NCI-H460 (cell line): ENCODE results near the gene HARS1. TPM values are rescaled to one million over a fixed set of nuclear protein-coding genes. Genes with fewer than 3 reads are reported as not detected.
"Not testable (repeated sequence)": the region's sequence is repeated elsewhere in the genome, so short reads cannot be mapped to it uniquely, and the experiment has no call there.

Experiments
- DNase-seq: peaks from one replicate; pipeline ENCODE4 v3.0.0-alpha.2; 2016; ENCODE audit warnings: low read depth; ENCODE audit errors: extremely low read depth
- small RNA-seq, 2 experiments: library from RNA; depleted of rRNA; stranded (forward); fragments of <200 nt; gene quantifications; one replicate each; pipeline ENCODE3, GENCODE V24; 2014
- total RNA-seq: library from RNA; depleted of rRNA; stranded (reverse); fragments of >200 nt; shearing (Covaris generic); gene quantifications from 2 replicates; pipeline ENCODE4 v1.2.3, GENCODE V29; 2014; rRNA removed

HARS1 gene
- total RNA-seq, 1 experiment from 2014 or later, result 85.3 TPM

DNA sequence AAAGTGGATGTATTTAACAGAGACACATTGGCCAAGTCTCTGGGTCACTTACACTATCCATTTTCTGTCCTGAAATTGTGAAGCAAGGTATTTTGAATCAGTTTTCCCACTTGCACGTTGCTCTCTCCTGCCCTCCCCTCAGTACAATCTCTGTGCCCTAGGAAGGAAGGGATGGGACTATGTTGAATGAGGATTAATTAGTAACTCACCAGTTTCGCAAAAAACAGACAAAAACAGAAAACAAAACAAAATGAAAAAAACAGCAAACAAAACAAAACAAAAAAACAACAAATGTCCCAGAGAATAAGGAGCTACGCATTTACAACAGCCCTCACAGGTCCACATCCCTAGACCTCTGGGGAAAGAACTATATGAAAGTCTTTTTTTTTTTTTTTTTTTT lies 57.1 kb downstream of the HARS1 start:
- no peak for DNase-seq

DNA sequence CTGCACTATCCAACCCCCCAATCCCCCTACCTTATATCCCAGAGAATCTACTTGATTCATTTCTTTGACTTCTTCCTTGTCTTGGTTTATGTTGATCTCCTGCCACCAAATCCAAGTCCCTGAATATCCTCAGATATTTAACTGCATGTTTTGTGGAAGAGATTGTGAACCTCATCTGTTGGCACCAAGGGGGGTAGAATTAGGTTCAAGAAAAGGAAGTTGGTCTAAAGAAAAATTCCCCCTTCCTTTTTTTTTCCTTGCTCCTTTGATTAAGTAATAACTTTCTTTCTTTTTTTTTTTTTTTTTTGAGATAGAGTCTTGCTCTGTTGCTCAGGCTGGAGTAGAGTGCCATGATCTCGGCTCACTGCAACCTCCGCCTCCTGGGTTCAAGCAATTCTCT lies 57.7 kb downstream of the HARS1 start:
- no peak for DNase-seq

DNA sequence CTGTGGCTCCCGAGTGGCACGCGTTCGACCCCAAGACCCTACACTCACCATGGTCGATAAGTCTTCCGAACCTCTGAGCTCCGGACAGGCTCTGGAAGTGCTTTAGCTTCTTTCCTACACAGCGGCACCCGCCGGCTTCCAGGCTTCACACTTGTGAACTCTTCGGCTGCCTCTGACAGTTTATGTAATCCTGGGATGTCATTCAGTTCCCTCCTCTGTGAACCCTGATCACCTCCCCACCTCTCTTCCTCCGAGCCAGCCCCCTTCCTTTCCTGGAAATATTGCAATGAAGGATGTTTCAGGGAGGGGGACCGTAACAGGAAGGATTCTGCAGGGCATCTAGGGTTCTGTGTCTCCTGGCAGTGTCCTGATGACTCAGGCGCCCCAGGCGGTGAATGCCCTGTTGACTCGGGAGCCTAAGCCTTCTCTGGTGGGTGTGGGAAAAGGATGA lies 58.1 kb downstream of the HARS1 start, which contains the start of gene CD14:
Gene CD14 (minus strand): TSS at position 155 of the 451 bp plus-strand sequence. CDS start 104 bp downstream, at position 51.
- DNase-seq, result peak; percentile 75

DNA sequence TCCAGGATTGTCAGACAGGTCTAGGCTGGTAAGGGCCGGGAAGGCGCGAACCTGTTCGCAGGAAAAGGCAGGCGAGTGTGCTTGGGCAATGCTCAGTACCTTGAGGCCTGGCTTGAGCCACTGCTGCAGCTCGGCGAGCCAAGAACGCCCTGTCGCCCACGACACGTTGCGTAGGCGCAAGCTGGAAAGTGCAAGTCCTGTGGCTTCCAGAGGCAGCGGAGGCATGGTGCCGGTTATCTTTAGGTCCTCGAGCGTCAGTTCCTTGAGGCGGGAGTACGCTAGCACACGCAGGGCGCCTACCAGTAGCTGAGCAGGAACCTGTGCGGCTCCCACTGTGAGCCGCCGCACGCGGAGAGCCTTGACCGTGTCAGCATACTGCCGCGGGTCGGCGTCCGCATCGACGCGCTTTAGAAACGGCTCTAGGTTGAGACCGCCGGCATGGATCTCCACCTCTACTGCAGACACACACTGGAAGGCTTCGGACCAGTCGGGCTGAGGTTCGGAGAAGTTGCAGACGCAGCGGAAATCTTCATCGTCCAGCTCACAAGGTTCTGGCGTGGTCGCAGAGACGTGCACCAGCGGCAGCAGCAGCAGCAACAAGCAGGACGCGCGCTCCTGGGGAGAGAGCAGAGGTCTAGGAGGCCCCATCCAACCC lies 58.7 kb downstream of the HARS1 start:
- DNase-seq, result no peak

DNA sequence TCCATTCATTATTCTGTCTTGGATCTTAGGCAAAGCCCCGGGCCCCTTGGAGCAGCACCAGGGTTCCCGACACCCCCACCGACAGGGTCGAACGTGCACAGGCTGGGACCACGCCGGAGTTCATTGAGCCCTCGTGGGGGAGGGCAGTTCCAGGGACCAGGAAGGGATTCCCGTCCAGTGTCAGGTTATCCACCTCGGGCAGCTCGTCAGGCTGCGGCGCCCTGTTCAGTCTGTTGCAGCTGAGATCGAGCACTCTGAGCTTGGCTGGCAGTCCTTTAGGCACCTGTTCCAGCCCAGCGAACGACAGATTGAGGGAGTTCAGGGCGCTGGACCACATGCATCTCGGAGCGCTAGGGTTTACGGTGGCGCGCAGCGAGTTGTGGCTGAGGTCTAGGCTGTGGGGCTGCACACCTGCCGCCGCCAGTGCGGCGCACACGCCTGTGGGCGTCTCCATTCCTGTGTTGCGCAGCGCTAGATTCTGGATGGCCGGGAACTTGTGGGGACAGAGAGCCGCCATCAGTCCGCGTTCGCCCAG lies 59.3 kb downstream of the HARS1 start:
- DNase-seq, result no peak

DNA sequence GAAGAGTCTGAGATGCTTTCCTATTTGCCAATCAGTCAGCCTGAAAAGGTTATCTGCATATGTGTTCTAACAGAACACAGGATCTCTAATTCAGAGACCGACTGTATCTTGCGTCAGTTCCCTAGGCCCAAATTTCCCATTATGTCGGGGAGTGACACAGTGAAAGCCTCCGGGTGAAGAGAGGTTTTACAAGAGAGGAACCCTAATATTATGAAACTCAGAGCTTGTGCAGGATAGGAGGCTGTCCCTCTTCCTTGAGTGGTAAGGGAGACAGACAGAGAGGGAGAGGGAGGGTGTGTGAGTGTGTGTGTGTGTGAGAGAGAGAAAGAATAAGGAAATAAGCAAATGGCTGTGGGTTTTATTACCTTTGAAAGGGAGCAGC lies 60.1 kb downstream of the HARS1 start:
- DNase-seq, result no peak

DNA sequence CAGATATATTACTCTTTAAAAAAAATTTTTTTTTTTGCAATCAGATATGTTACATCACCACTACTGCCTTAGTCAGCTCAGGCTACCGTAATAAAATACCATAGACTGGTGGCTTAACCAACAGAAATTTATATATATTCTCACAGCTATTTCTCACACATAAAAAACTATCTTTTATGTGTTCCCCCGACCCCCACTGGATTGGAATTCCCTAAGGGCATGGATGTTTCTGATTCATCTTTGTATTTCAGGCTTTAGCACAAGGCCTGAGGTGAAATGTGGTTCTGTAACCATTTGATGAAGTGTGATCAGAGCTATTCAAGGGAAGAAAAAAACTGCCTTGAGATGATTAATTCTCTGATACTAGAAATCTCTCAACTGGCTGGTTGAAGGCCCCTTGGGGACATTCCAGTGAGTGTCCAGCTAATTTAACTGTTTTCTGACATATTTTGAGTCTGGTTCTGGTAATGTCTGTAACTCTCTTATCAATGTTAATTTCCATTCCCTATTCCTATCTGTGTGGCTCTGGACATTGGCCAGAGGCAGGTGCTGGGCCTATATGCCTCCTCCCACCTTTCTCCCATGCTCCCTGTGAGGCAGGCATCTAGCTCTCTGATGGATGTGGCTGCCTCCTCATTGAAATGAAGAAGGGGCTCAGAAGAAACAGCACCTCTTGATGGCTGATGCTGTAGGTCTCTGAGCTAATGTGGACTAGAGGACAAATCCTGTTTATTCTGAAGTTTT lies 60.7 kb downstream of the HARS1 start:
- DNase-seq, result no peak

DNA sequence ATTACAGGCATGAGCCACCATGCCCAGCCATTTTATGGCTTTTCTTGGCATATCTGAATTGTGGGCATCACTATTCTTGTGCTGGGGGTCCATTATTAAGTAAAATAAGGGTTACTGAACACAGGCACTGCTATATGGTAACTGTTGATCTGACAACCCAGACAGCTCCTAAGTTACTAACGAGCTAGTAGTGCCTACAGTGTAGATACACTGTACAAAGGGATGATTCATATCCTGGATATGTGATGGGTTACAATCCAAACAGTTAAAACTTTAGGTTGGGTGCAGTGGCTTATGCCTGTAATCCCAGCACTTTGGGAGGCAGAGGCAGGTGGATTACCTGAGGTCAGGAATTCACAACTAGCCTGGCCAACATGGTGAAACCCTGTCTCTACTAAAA lies 62.5 kb downstream of the HARS1 start:
- no peak for DNase-seq

DNA sequence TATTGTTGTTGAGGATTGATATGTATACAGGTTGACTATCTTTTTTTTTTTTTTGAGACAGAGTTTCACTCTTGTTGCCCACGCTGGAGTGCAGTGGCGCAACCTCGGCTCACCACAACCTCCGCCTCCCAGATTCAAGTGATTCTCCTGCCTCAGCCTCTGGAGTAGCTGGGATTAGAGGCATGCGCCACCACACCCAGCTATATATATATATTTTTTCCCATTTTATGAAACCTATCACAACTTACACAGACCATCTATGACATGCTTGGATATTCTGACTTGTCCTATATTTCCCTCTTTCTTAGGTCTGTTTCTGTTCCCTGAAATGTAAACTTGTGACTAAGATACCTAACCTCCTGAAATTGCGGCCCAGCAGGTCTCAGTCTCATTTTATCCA lies 63.2 kb downstream of the HARS1 start:
- no peak for DNase-seq

DNA sequence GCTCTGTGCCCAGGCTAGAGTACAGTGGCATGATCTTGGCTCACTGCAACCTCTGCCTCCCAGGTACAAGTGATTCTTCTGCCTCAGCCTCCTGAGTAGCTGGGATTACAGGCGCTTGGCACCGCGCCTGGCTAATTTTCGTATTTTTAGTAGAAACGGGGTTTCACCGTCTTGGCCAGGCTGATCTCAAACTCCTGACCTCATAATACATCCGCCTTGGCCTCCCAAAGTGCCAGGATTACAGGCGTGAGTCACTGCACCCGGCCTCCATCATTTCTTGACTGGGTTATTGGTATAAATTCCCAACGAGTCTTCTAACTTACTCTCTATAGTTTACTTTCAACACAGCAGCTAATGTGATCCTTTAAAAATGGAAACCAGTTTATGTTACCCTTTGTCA lies 66.3 kb downstream of the HARS1 start:
- not testable (repeated sequence) for DNase-seq

Small RNAs within 50 kb of the gene (small RNA-seq; reads per million reads assigned to genes)
- gene VTRNA1-1 (6.5 to 249 reads per million in 2 experiments), gene VTRNA1-2 (2.5 to 84.0 reads per million in 2 experiments), gene VTRNA1-3 (0.85 to 26.8 reads per million in 2 experiments)

Other genes starting within 250 kb of the HARS1 start
- gene EIF4EBP3, start 143.7 kb downstream of the HARS1 start, total RNA-seq, result 1.4 and 1.7 TPM in 2 replicates
- gene SRA1, start 133.9 kb downstream of the HARS1 start, total RNA-seq, result 77.8 and 92.2 TPM in 2 replicates
- 9.8 and 12.6 TPM in 2 replicates for gene APBB3, start 126.8 kb downstream of the HARS1 start, total RNA-seq
- gene SLC35A4, start 126.5 kb downstream of the HARS1 start, total RNA-seq, result 39.1 and 42.2 TPM in 2 replicates
- 2.6 and 2.7 TPM in 2 replicates for gene CD14, start 58.2 kb downstream of the HARS1 start, total RNA-seq
- gene TMCO6, start 51.9 kb downstream of the HARS1 start, total RNA-seq, result 9.5 and 13.8 TPM in 2 replicates
- gene NDUFA2, start 43.7 kb downstream of the HARS1 start, total RNA-seq, result 64.3 and 78.9 TPM in 2 replicates
- 114 and 121 TPM in 2 replicates for gene IK, start 43.5 kb downstream of the HARS1 start, total RNA-seq
- 22.9 and 25.1 TPM in 2 replicates for gene WDR55, start 26.5 kb downstream of the HARS1 start, total RNA-seq
- 0.75 and 0.77 TPM in 2 replicates for gene DND1, start 17.8 kb downstream of the HARS1 start, total RNA-seq
- 34.8 and 39.1 TPM in 2 replicates for gene HARS2, start 85 bp upstream of the HARS1 start, total RNA-seq
- 60.1 and 62.5 TPM in 2 replicates for gene ZMAT2, start 9.1 kb upstream of the HARS1 start, total RNA-seq
- gene PCDHA1, start 94.8 kb upstream of the HARS1 start, total RNA-seq, result 0.07 and 0.12 TPM in 2 replicates
- gene PCDHA2, start 103.5 kb upstream of the HARS1 start, total RNA-seq, result not detected in 2 replicates
- gene PCDHA3, start 109.7 kb upstream of the HARS1 start, total RNA-seq, result not detected in 2 replicates
- 0.09 TPM in 1 of 2 replicates, not detected in the other for gene PCDHA4, start 115.7 kb upstream of the HARS1 start, total RNA-seq
- gene PCDHA5, start 130.2 kb upstream of the HARS1 start, total RNA-seq, result not detected in 2 replicates
- not detected in 2 replicates for gene PCDHA6, start 136.6 kb upstream of the HARS1 start, total RNA-seq
- gene PCDHA7, start 142.9 kb upstream of the HARS1 start, total RNA-seq, result 0.15 TPM in 1 of 2 replicates, not detected in the other
- gene PCDHA8, start 149.8 kb upstream of the HARS1 start, total RNA-seq, result 0.05 TPM in 1 of 2 replicates, not detected in the other
- gene PCDHA9, start 157.0 kb upstream of the HARS1 start, total RNA-seq, result 0.02 TPM in 1 of 2 replicates, not detected in the other
- gene PCDHA10, start 164.5 kb upstream of the HARS1 start, total RNA-seq, result 0.03 and 0.05 TPM in 2 replicates
- not detected in 2 replicates for gene PCDHA11, start 177.6 kb upstream of the HARS1 start, total RNA-seq
- gene PCDHA12, start 183.9 kb upstream of the HARS1 start, total RNA-seq, result 4.4 and 5.6 TPM in 2 replicates
- 1.2 and 1.3 TPM in 2 replicates for gene PCDHA13, start 190.8 kb upstream of the HARS1 start, total RNA-seq
- gene PCDHAC1, start 234.9 kb upstream of the HARS1 start, total RNA-seq, result 0.92 and 1.1 TPM in 2 replicates